UCSD-AML1 (cell line): ENCODE data around the gene U2SURP.
"Not testable (repeated sequence)": the region's sequence is repeated elsewhere in the genome, so short reads cannot be mapped to it uniquely, and the experiment has no call there.

Source experiments
- DNase-seq: peaks from one replicate; lab custom pipeline; 2025; ENCODE audit not compliant: unreplicated experiment; lab: John Stamatoyannopoulos, UW

The U2SURP gene

GRCh38 chr3:143070977-143071551, 69.7 kb downstream of the U2SURP start:
- DNase-seq, result no peak

- no peak for DNase-seq
Measured at GRCh38 chr3:143071776-143072175, 70.4 kb downstream of the U2SURP start.

GRCh38 chr3:143072298-143073020, 71.1 kb downstream of the U2SURP start:
- not testable (repeated sequence) for DNase-seq

- DNase-seq, result not testable (repeated sequence)
Measured at GRCh38 chr3:143073541-143073940, 72.2 kb downstream of the U2SURP start.

- DNase-seq, result not testable (repeated sequence)
Measured at GRCh38 chr3:143073983-143074382, 72.6 kb downstream of the U2SURP start.

GRCh38 chr3:143078883-143079282, 77.5 kb downstream of the U2SURP start:
- DNase-seq, result no peak

- no peak for DNase-seq
Measured at GRCh38 chr3:143080196-143080595, 78.8 kb downstream of the U2SURP start.

GRCh38 chr3:143081365-143081764, 80.0 kb downstream of the U2SURP start:
- no peak for DNase-seq

- no peak for DNase-seq
Measured at GRCh38 chr3:143081844-143082778, 80.7 kb downstream of the U2SURP start.

- DNase-seq, result no peak
Measured at GRCh38 chr3:143083781-143084180, 82.4 kb downstream of the U2SURP start.

- peak; percentile 74 for DNase-seq
Measured at GRCh38 chr3:143084856-143085731, 83.7 kb downstream of the U2SURP start.

- DNase-seq, result no peak
Measured at GRCh38 chr3:143088835-143089234, 87.5 kb downstream of the U2SURP start.

GRCh38 chr3:143089965-143090364, 88.6 kb downstream of the U2SURP start:
- no peak for DNase-seq

- no peak for DNase-seq
Measured at GRCh38 chr3:143090486-143090885, 89.1 kb downstream of the U2SURP start.

GRCh38 chr3:143090976-143091837, 89.8 kb downstream of the U2SURP start:
- DNase-seq, result no peak

- DNase-seq, result no peak
Measured at GRCh38 chr3:143092191-143092590, 90.8 kb downstream of the U2SURP start.

GRCh38 chr3:143095813-143096212, 94.4 kb downstream of the U2SURP start:
- no peak for DNase-seq

- DNase-seq, result no peak
Measured at GRCh38 chr3:143098032-143098764, 96.8 kb downstream of the U2SURP start.

GRCh38 chr3:143099210-143099609, 97.8 kb downstream of the U2SURP start:
- DNase-seq, result no peak
